Measurements from ENCODE around the gene NPIPA3.
"Not testable (repeated sequence)": the region's sequence is repeated elsewhere in the genome, so short reads cannot be mapped to it uniquely, and the experiment has no call there.

DNA sequence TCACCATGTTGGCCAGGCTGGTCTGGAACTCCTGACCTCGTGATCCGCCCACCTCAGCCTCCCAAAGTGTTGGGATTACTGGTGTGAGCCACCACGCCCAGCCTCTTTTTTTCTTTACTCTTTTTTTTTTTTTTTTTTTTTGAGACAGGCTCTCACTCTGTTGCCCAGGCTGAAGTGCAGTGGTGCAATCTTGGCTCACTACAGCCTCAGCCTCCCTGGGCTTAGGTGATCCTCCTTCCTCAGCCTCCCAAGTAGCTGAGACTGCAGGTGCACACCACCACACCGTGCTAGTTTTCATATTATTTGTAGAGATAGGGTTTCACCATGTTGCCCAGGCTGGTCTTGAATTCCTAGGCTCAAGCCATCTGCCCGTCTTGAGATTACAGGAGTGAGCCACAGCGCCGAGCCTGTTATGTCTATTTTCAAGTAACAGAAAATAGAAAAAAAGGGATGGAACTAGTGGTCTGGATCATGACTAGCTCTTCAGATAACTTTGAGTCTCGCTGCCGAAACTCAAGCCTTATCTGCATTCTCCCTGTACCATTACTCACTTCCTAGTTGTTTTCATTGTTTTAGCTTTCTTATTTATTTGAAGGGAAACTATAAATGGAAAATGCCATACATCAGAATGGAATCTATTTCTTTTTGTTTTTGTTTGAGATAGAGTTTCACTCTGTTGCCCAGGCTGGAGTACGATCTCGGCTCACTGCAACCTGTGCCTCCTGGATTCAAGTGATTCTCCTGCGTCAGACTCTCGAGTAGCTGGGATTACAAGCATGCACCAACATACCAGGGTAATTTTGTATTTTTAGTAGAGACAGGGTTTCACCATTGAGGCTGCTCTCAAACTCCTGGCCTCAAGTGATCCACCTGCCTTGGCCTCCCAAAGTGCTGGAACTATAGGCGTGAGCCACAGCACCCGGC, 17.1 kb upstream of the NPIPA3 start:
- TF ChIP-seq ZFP37 (tag by site-specific recombination; IDR thresholded peaks at IDR 0.05); YY2 (tag by site-specific recombination; IDR thresholded peaks at IDR 0.05); ZNF155 (tag by site-specific recombination; IDR thresholded peaks at IDR 0.05); SALL2 (tag by site-specific recombination; IDR thresholded peaks at IDR 0.05; ENCODE audit: borderline replicate concordance); ZBTB48 (tag by site-specific recombination; IDR thresholded peaks at IDR 0.05); ZBTB6 (tag by site-specific recombination; IDR thresholded peaks at IDR 0.05); REPIN1 (tag by site-specific recombination; IDR thresholded peaks at IDR 0.05; ENCODE audit: low read depth): not testable (repeated sequence)
- TF ChIP-seq, protein P1, sequence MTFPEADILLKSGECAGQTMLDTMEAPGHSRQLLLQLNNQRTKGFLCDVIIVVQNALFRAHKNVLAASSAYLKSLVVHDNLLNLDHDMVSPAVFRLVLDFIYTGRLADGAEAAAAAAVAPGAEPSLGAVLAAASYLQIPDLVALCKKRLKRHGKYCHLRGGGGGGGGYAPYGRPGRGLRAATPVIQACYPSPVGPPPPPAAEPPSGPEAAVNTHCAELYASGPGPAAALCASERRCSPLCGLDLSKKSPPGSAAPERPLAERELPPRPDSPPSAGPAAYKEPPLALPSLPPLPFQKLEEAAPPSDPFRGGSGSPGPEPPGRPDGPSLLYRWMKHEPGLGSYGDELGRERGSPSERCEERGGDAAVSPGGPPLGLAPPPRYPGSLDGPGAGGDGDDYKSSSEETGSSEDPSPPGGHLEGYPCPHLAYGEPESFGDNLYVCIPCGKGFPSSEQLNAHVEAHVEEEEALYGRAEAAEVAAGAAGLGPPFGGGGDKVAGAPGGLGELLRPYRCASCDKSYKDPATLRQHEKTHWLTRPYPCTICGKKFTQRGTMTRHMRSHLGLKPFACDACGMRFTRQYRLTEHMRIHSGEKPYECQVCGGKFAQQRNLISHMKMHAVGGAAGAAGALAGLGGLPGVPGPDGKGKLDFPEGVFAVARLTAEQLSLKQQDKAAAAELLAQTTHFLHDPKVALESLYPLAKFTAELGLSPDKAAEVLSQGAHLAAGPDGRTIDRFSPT (tag by site-specific recombination; IDR thresholded peaks at IDR 0.05), result not testable (repeated sequence)
- TF ChIP-seq, protein P2, sequence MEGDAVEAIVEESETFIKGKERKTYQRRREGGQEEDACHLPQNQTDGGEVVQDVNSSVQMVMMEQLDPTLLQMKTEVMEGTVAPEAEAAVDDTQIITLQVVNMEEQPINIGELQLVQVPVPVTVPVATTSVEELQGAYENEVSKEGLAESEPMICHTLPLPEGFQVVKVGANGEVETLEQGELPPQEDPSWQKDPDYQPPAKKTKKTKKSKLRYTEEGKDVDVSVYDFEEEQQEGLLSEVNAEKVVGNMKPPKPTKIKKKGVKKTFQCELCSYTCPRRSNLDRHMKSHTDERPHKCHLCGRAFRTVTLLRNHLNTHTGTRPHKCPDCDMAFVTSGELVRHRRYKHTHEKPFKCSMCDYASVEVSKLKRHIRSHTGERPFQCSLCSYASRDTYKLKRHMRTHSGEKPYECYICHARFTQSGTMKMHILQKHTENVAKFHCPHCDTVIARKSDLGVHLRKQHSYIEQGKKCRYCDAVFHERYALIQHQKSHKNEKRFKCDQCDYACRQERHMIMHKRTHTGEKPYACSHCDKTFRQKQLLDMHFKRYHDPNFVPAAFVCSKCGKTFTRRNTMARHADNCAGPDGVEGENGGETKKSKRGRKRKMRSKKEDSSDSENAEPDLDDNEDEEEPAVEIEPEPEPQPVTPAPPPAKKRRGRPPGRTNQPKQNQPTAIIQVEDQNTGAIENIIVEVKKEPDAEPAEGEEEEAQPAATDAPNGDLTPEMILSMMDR (tag by site-specific recombination; IDR thresholded peaks at IDR 0.05), result not testable (repeated sequence)
- TF ChIP-seq, protein P3, sequence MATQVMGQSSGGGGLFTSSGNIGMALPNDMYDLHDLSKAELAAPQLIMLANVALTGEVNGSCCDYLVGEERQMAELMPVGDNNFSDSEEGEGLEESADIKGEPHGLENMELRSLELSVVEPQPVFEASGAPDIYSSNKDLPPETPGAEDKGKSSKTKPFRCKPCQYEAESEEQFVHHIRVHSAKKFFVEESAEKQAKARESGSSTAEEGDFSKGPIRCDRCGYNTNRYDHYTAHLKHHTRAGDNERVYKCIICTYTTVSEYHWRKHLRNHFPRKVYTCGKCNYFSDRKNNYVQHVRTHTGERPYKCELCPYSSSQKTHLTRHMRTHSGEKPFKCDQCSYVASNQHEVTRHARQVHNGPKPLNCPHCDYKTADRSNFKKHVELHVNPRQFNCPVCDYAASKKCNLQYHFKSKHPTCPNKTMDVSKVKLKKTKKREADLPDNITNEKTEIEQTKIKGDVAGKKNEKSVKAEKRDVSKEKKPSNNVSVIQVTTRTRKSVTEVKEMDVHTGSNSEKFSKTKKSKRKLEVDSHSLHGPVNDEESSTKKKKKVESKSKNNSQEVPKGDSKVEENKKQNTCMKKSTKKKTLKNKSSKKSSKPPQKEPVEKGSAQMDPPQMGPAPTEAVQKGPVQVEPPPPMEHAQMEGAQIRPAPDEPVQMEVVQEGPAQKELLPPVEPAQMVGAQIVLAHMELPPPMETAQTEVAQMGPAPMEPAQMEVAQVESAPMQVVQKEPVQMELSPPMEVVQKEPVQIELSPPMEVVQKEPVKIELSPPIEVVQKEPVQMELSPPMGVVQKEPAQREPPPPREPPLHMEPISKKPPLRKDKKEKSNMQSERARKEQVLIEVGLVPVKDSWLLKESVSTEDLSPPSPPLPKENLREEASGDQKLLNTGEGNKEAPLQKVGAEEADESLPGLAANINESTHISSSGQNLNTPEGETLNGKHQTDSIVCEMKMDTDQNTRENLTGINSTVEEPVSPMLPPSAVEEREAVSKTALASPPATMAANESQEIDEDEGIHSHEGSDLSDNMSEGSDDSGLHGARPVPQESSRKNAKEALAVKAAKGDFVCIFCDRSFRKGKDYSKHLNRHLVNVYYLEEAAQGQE (tag by site-specific recombination; IDR thresholded peaks at IDR 0.05), result not testable (repeated sequence)
